Activated naive CD4-positive, alpha-beta T cell treated with anti-CD3 and anti-CD28 coated beads, Interleukin-2, amount 50 U/mL, for 72 hours (primary cell): Measurements from ENCODE around the gene TAB2. TPM values are rescaled to one million over a fixed set of nuclear protein-coding genes. Genes with fewer than 3 reads are reported as not detected.
"Not testable (repeated sequence)": the region's sequence is repeated elsewhere in the genome, so short reads cannot be mapped to it uniquely, and the experiment has no call there.

ENCODE experiments used
- ATAC-seq, 2 donors: fragments of 150-1000 bp; cut with Tn5 transposase; 2 replicates each; pipeline ENCODE4 v1.10.0; 2021; ENCODE audit warnings: mild to moderate bottlenecking in 2 of 2, moderate library complexity in 2 of 2
- DNase-seq, 2 donors: peaks; one replicate each; pipeline ENCODE4 v3.0.0; 2021 to 2022; ENCODE audit warnings: low spot score in 2 of 2
- H3K27ac Mint-ChIP-seq, 2 donors: one replicate each; pipeline ENCODE4 v1.8.0; 2022; ENCODE audit warnings: mild to moderate bottlenecking in 2 of 2, mixed read lengths in 2 of 2
- H3K36me3 Mint-ChIP-seq, 2 donors: one replicate each; pipeline ENCODE4 v1.8.0; 2022; ENCODE audit warnings: mixed read lengths in 2 of 2
- H3K9me3 Mint-ChIP-seq, 2 donors: one replicate each; pipeline ENCODE4 v1.8.0; 2022; ENCODE audit warnings: mixed read lengths in 2 of 2
- total RNA-seq, 2 donors: library from RNA; stranded (reverse); gene quantifications; one replicate each; pipeline ENCODE4 v1.2.3, GENCODE V29; 2022

TAB2 gene
- total RNA-seq, 2 donors from 2014 or later, result 88.0 to 98.2 TPM

- DNase-seq, result no peak
- peaks cover 16 to 48% of the 10 kb centered on the region in 2 donors for H3K36me3 Mint-ChIP-seq
- H3K27ac Mint-ChIP-seq, result peak overlapping the region in 1 of 2 donors; percentile 29
- no peak for ATAC-seq
- H3K9me3 Mint-ChIP-seq, result no peaks in the 10 kb centered on the region
Measured at GRCh38 chr6:149458806-149459205, 141.3 kb downstream of the TAB2 start.

DNA sequence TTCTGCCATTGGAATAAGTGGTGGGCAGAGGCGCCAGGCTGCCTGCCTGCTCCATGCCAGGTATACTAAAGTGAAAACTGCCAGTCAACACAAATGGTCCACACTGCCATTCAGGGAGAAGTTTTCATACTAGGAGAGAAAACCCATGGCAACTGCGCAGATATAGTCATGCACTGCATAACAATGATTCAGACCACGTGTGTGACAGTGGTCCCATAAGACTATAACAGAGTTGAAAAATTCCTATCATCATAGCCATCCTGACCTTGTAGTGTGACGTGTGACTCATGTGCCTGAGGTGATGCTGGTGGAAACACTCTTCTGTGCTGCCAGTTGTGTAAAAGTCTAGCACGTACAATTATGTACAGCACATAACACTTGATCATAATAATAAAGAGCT is 142.2 kb downstream of the TAB2 start:
- Mint-ChIP-seq H3K9me3 (no peaks in the 10 kb centered on the region), H3K36me3 (peaks cover 16 to 57% of the 10 kb centered on the region in 2 donors), H3K27ac (no peak overlapping the region)
- peak; percentile 43 to 52 for ATAC-seq
- peak in 1 of 2 donors; percentile 6 for DNase-seq

DNA sequence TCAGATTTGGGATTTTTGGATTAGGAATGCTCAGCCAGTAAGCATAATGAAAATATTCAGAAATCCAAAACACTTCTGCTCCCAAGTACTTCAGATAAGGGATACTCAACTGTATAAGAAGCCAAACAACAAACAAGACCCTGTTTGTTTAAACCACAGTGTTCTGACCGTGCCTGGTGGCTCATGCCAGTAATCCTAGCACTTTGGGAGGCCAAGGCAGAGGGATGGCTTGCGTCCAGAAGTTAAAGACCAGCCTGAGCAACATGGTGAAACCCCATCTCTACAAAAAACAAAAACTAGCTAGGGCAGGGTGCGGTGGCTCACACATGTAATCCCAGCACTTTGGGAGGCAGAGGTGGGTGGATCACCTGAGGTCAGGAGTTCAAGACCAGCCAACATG is 142.7 kb downstream of the TAB2 start:
- Mint-ChIP-seq H3K27ac (peak overlapping the region in 1 of 2 donors; percentile 65), H3K36me3 (peaks cover 16 to 60% of the 10 kb centered on the region in 2 donors)
- not testable (repeated sequence) for ATAC-seq, H3K9me3 Mint-ChIP-seq, DNase-seq

Other genes starting within 250 kb of the TAB2 start
- 10 to 100 TPM in 1 of 2 donors, 1 to 10 TPM in 1; 10.0 to 11.2 TPM for gene SUMO4, start 82.5 kb downstream of the TAB2 start, total RNA-seq
- 100 to 1,000 TPM in 1 of 2 donors, 10 to 100 TPM in 1; 87.1 to 186 TPM for gene ZC3H12D, start 167.3 kb downstream of the TAB2 start, total RNA-seq
- 10 to 100 TPM; 21.9 to 29.3 TPM for gene PPIL4, start 228.3 kb downstream of the TAB2 start, total RNA-seq
- 10 to 100 TPM; 15.0 to 25.2 TPM for gene GINM1, start 248.7 kb downstream of the TAB2 start, total RNA-seq